Natural killer cell treated with Interleukin-12 subunit alpha and Interleukin-12 subunit beta and Interleukin-15 and Interleukin-18, amount 100 ng/mL, for 72 hours (primary cell): ENCODE measurements around the gene GORAB. TPM values are rescaled to one million over a fixed set of nuclear protein-coding genes. Genes with fewer than 3 reads are reported as not detected.

Source experiments
- ATAC-seq, 2 donors: fragments of 150-1000 bp; cut with Tn5 transposase in 1 of 2; sonication (Bioruptor Pico), chemical (Tn5 transposase) in 1 of 2; 2 replicates each; pipeline ENCODE4 v1.10.0; 2021
- DNase-seq: peaks from one replicate; pipeline ENCODE4 v3.0.0; 2022; ENCODE audit warnings: low spot score
- H3K27ac Mint-ChIP-seq, 2 donors: 1 replicate in 1 of 2; 2 replicates in 1 of 2; pipeline ENCODE4 v1.8.0; 2022; ENCODE audit warnings: mixed read lengths in 2 of 2, mild to moderate bottlenecking in 1 of 2, moderate library complexity in 1 of 2
- H3K27me3 Mint-ChIP-seq, 2 donors: 1 replicate in 1 of 2; 2 replicates in 1 of 2; pipeline ENCODE4 v1.8.0; 2022; ENCODE audit warnings: mixed read lengths in 2 of 2
- H3K36me3 Mint-ChIP-seq: one replicate; pipeline ENCODE4 v1.8.0; 2022; ENCODE audit warnings: mixed read lengths
- H3K4me1 Mint-ChIP-seq, 2 donors: 1 replicate in 1 of 2; 2 replicates in 1 of 2; pipeline ENCODE4 v1.8.0; 2022; ENCODE audit warnings: low read depth in 2 of 2, mixed read lengths in 2 of 2, mild to moderate bottlenecking in 1 of 2
- H3K4me3 Mint-ChIP-seq: one replicate; pipeline ENCODE4 v1.8.0; 2022; ENCODE audit warnings: mixed read lengths
- H3K9me3 Mint-ChIP-seq: 2 replicates; pipeline ENCODE4 v1.8.0; 2022; ENCODE audit warnings: mixed read lengths
- total RNA-seq, 2 donors: library from RNA; stranded (reverse); gene quantifications; one replicate each; pipeline ENCODE4 v1.2.3, GENCODE V29; 2022

Gene GORAB
- total RNA-seq, 2 donors from 2014 or later: 13.3 to 17.6 TPM

GRCh38 chr1:170556917-170557316, 25.0 kb downstream of the GORAB start:
- Mint-ChIP-seq H3K27me3 (no peaks in the 10 kb centered on the region), H3K27ac (no peak overlapping the region), H3K4me1 (peaks cover 0 to 3% of the 10 kb centered on the region in 2 donors), H3K9me3 (no peaks in the 10 kb centered on the region), H3K36me3 (peaks cover 19% of the 10 kb centered on the region), H3K4me3 (no peak overlapping the region)
- ATAC-seq (no peak), DNase-seq (no peak)

- H3K4me1 Mint-ChIP-seq: peaks cover 16 to 17% of the 10 kb centered on the region in 2 donors
- H3K27ac Mint-ChIP-seq: no peak overlapping the region
- H3K4me3 Mint-ChIP-seq: no peak overlapping the region
- H3K36me3 Mint-ChIP-seq: peaks cover 11% of the 10 kb centered on the region
- H3K27me3 Mint-ChIP-seq: peaks cover 0 to under 1% of the 10 kb centered on the region in 2 donors
- no peaks in the 10 kb centered on the region for H3K9me3 Mint-ChIP-seq
- no peak for DNase-seq
- no peak for ATAC-seq
Observed at GRCh38 chr1:170558731-170559130, 26.8 kb downstream of the GORAB start.

- no peak for DNase-seq
- Mint-ChIP-seq H3K9me3 (no peaks in the 10 kb centered on the region), H3K4me3 (no peak overlapping the region), H3K27ac (no peak overlapping the region), H3K36me3 (peaks cover 10% of the 10 kb centered on the region), H3K27me3 (peaks cover 0 to 2% of the 10 kb centered on the region in 2 donors), H3K4me1 (peaks cover 18 to 19% of the 10 kb centered on the region in 2 donors)
- ATAC-seq: no peak
Observed at GRCh38 chr1:170559166-170559565, 27.2 kb downstream of the GORAB start.

- Mint-ChIP-seq H3K9me3 (no peaks in the 10 kb centered on the region), H3K4me3 (no peak overlapping the region), H3K36me3 (peaks cover 6% of the 10 kb centered on the region), H3K27me3 (peaks cover 8 to 9% of the 10 kb centered on the region in 2 donors), H3K4me1 (peaks cover 16 to 18% of the 10 kb centered on the region in 2 donors), H3K27ac (no peak overlapping the region)
- no peak for DNase-seq
- no peak for ATAC-seq
Observed at GRCh38 chr1:170560681-170561285, 28.8 kb downstream of the GORAB start.

- no peaks in the 10 kb centered on the region for H3K9me3 Mint-ChIP-seq
- ATAC-seq (peak; percentile 66), DNase-seq (no peak)
- H3K27me3 Mint-ChIP-seq: peaks cover 8 to 25% of the 10 kb centered on the region in 2 donors
- H3K27ac Mint-ChIP-seq: peak overlapping the region in 1 of 2 donors; percentile 24
- peaks cover 6% of the 10 kb centered on the region for H3K36me3 Mint-ChIP-seq
- peak overlapping the region; percentile 19 for H3K4me3 Mint-ChIP-seq
- peaks cover 16 to 18% of the 10 kb centered on the region in 2 donors for H3K4me1 Mint-ChIP-seq
Observed at GRCh38 chr1:170562646-170563338, 30.8 kb downstream of the GORAB start.

- Mint-ChIP-seq H3K9me3 (peaks cover 10% of the 10 kb centered on the region), H3K4me1 (peaks cover 16 to 17% of the 10 kb centered on the region in 2 donors), H3K27me3 (peaks cover 13 to 49% of the 10 kb centered on the region in 2 donors), H3K36me3 (peaks cover 15% of the 10 kb centered on the region), H3K27ac (no peak overlapping the region), H3K4me3 (no peak overlapping the region)
- no peak for ATAC-seq
- no peak for DNase-seq
Observed at GRCh38 chr1:170567214-170567613, 35.2 kb downstream of the GORAB start.

- peaks cover 7% of the 10 kb centered on the region in 2 donors for H3K4me1 Mint-ChIP-seq
- H3K36me3 Mint-ChIP-seq: peaks cover 19% of the 10 kb centered on the region
- no peak for ATAC-seq
Observed at GRCh38 chr1:170568197-170568596, 36.2 kb downstream of the GORAB start.

GRCh38 chr1:170576980-170577379, 45.0 kb downstream of the GORAB start:
- peaks cover 4 to 25% of the 10 kb centered on the region in 2 donors for H3K27me3 Mint-ChIP-seq
- H3K4me1 Mint-ChIP-seq: peaks cover 0 to 3% of the 10 kb centered on the region in 2 donors
- ATAC-seq: no peak
- peaks cover 6% of the 10 kb centered on the region for H3K36me3 Mint-ChIP-seq
- H3K4me3 Mint-ChIP-seq: no peak overlapping the region
- H3K9me3 Mint-ChIP-seq: peaks cover 7% of the 10 kb centered on the region
- H3K27ac Mint-ChIP-seq: no peak overlapping the region
- no peak for DNase-seq

More at GRCh38 chr1:170568197-170568596, 36.2 kb downstream of the GORAB start:
- Mint-ChIP-seq H3K27me3 (peaks cover 13 to 53% of the 10 kb centered on the region in 2 donors), H3K9me3 (peaks cover 10% of the 10 kb centered on the region), H3K4me3 (no peak overlapping the region), H3K27ac (no peak overlapping the region)
- DNase-seq: no peak

- H3K4me1 Mint-ChIP-seq: peaks cover 0 to 3% of the 10 kb centered on the region in 2 donors
- no peak overlapping the region for H3K4me3 Mint-ChIP-seq
- no peaks in the 10 kb centered on the region for H3K36me3 Mint-ChIP-seq
- H3K27me3 Mint-ChIP-seq: peaks cover 4 to 20% of the 10 kb centered on the region in 2 donors
- H3K27ac Mint-ChIP-seq: no peak overlapping the region
- DNase-seq (no peak), ATAC-seq (no peak)
- H3K9me3 Mint-ChIP-seq: peaks cover 4% of the 10 kb centered on the region
Observed at GRCh38 chr1:170578359-170578758, 46.4 kb downstream of the GORAB start.

GRCh38 chr1:170580636-170581440, 48.9 kb downstream of the GORAB start:
- Mint-ChIP-seq H3K27me3 (peaks cover 7 to 20% of the 10 kb centered on the region in 2 donors), H3K4me1 (peaks cover 0 to 3% of the 10 kb centered on the region in 2 donors), H3K36me3 (no peaks in the 10 kb centered on the region)

GRCh38 chr1:170583186-170583585, 51.2 kb downstream of the GORAB start:
- peaks cover 12 to 33% of the 10 kb centered on the region in 2 donors for H3K27me3 Mint-ChIP-seq
- DNase-seq (no peak), ATAC-seq (no peak)
- H3K9me3 Mint-ChIP-seq: peaks cover 4% of the 10 kb centered on the region
- H3K36me3 Mint-ChIP-seq: no peaks in the 10 kb centered on the region
- no peak overlapping the region for H3K27ac Mint-ChIP-seq
- no peak overlapping the region for H3K4me3 Mint-ChIP-seq
- peaks cover 0 to 3% of the 10 kb centered on the region in 2 donors for H3K4me1 Mint-ChIP-seq

More at GRCh38 chr1:170580636-170581440, 48.9 kb downstream of the GORAB start:
- H3K9me3 Mint-ChIP-seq: peaks cover 4% of the 10 kb centered on the region
- ATAC-seq (no peak), DNase-seq (no peak)
- H3K4me3 Mint-ChIP-seq: no peak overlapping the region
- no peak overlapping the region for H3K27ac Mint-ChIP-seq

GRCh38 chr1:170586321-170587252, 54.6 kb downstream of the GORAB start:
- H3K4me1 Mint-ChIP-seq: no peaks in the 10 kb centered on the region
- no peaks in the 10 kb centered on the region for H3K9me3 Mint-ChIP-seq
- no peak overlapping the region for H3K4me3 Mint-ChIP-seq
- ATAC-seq (no peak), DNase-seq (no peak)
- H3K27ac Mint-ChIP-seq: no peak overlapping the region
- no peaks in the 10 kb centered on the region for H3K36me3 Mint-ChIP-seq
- peaks cover 19 to 32% of the 10 kb centered on the region in 2 donors for H3K27me3 Mint-ChIP-seq

GRCh38 chr1:170587253-170587593, 55.3 kb downstream of the GORAB start:
- Mint-ChIP-seq H3K9me3 (no peaks in the 10 kb centered on the region), H3K4me3 (no peak overlapping the region), H3K27me3 (peaks cover 19 to 37% of the 10 kb centered on the region in 2 donors), H3K27ac (no peak overlapping the region), H3K4me1 (no peaks in the 10 kb centered on the region), H3K36me3 (no peaks in the 10 kb centered on the region)
- ATAC-seq (no peak), DNase-seq (no peak)
